ENCODE data around the gene INTS1. TPM values are rescaled to one million over a fixed set of nuclear protein-coding genes. Genes with fewer than 3 reads are reported as not detected.

INTS1 gene
- total and polyA plus RNA-seq, 2 donors (not counting 1 experiment from before 2014, with no cell fraction given) = 128 to 160 TPM

DNA sequence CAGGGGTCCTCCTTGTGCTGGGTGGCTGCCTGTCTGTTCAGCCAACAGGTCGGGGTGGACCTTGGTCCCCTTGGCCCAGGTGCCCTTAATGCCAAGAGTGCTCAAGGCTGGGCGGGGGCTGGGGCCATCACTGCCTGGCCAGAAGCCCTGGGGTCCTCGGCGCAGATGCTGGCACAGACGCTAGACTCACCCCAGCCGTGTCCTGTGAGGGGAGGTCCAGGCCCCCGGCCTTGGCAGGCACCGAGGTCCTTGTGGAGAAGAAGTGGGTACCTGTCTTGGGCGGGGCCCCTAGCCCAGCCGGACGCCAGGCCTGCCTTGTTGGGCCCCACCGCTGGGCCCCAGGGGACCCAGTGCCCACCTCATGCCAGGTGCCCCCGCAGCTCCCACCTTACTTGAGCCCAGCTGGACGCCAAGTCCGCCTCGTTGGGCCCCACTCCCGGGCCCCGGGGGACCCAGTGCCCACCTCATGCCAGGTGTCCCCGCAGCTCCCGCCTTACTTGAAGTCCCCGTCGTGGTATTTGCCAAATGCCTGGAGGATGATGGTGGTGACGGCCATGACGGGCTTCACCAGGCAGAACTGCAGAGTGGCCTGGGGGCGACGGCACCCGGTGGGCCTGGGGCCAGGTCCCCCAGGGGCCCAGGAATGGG is 45.3 kb upstream of the INTS1 start:
- 94% methylated on average over 22 of the region's 27 CpGs for WGBS (ENCODE audit: insufficient coverage)
- Mint-ChIP-seq H3K27ac (no peak overlapping the region), H3K4me1 (peaks cover 5% of the 10 kb centered on the region), H3K9me3 (ENCODE audit: insufficient read depth) (no peaks in the 10 kb centered on the region), H3K27me3 (no peaks in the 10 kb centered on the region), H3K4me3 (no peak overlapping the region)
- Histone ChIP-seq H3K27me3 (replicated peaks in 1 of 4; ENCODE audit: control extremely low read depth in 1 of 4, control insufficient read depth in 3 of 4, insufficient read depth in 4 of 4, low read length in 3 of 4) (no peaks in the 10 kb centered on the region), H2AFZ (ENCODE audit: insufficient read depth, low read depth, low read length, poor library complexity, severe bottlenecking) (no peak overlapping the region), H3K4me2 (replicated peaks; ENCODE audit: low read depth, low read length, poor library complexity, severe bottlenecking) (no peak overlapping the region), H3K4me1 (ENCODE audit: control insufficient read depth in 2 of 2, insufficient read depth in 2 of 2, low read length in 2 of 2) (no peaks in the 10 kb centered on the region), H3K27ac (ENCODE audit: low read length in 2 of 2) (no peak overlapping the region), H4K20me1 (ENCODE audit: control insufficient read depth, insufficient read depth, low read length, poor library complexity, severe bottlenecking) (no peaks in the 10 kb centered on the region), H3K9ac (ENCODE audit: low read length) (no peak overlapping the region), H3K4me3 (ENCODE audit: control extremely low read depth in 1 of 5, extremely low read depth in 1 of 5, insufficient read depth in 1 of 5, low read depth in 2 of 5, low read length in 4 of 5) (no peak overlapping the region), H3K36me3 (replicated peaks in 1 of 2; ENCODE audit: control extremely low read depth in 1 of 2, control insufficient read depth in 1 of 2, extremely low read depth in 1 of 2, insufficient read depth in 2 of 2, low read length in 1 of 2) (no peaks in the 10 kb centered on the region), H3K79me2 (ENCODE audit: control insufficient read depth, insufficient read depth, low read length) (no peaks in the 10 kb centered on the region), H3K9me3 (ENCODE audit: control extremely low read depth in 1 of 3, control insufficient read depth in 2 of 3, insufficient read depth in 1 of 3, low read length in 2 of 3) (no peaks in the 10 kb centered on the region)
- ATAC-seq (ENCODE audit: low read depth) (no peak), DNase-seq (no peak)
- CTCF ChIA-PET = no interaction called here
- intact Hi-C loops (cut with micrococcal nuclease) = no loop called here
- TF ChIP-seq, protein P1, sequence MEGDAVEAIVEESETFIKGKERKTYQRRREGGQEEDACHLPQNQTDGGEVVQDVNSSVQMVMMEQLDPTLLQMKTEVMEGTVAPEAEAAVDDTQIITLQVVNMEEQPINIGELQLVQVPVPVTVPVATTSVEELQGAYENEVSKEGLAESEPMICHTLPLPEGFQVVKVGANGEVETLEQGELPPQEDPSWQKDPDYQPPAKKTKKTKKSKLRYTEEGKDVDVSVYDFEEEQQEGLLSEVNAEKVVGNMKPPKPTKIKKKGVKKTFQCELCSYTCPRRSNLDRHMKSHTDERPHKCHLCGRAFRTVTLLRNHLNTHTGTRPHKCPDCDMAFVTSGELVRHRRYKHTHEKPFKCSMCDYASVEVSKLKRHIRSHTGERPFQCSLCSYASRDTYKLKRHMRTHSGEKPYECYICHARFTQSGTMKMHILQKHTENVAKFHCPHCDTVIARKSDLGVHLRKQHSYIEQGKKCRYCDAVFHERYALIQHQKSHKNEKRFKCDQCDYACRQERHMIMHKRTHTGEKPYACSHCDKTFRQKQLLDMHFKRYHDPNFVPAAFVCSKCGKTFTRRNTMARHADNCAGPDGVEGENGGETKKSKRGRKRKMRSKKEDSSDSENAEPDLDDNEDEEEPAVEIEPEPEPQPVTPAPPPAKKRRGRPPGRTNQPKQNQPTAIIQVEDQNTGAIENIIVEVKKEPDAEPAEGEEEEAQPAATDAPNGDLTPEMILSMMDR (IDR thresholded peaks at IDR 0.05) = no peak
- no peak for TF ChIP-seq EZH2 (IDR thresholded peaks at IDR 0.05; ENCODE audit: borderline replicate concordance, insufficient read depth, low read depth, low read length, poor library complexity, severe bottlenecking)
- POLR2A ChIA-PET = interaction anchor here (0.6 kb wide), 1 partner anchor 846 kb away, joined by 4 read pairs; no protein-coding TSS in a partner anchor

DNA sequence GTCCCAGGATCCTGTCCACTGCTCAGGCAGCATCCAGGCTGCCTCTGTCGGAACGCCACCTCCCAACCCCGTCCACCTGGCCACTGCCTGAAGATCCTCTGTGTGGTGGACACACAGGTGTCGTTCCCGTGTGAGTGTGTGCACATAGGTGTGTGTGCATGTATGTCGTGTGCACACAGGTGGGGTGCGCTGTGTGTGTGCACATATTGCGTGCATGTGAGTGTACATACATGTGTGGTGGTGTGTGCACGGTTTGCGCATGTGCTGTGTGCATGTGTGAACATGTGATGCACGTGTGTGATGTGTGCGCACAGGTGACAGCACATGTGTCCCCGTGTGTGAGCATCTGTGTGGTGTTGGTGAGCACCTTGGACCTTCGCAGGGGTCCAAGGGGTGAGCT is 44.8 kb upstream of the INTS1 start:
- H3K27me3 ChIP-seq (replicated peaks in 1 of 4; ENCODE audit: control extremely low read depth in 1 of 4, control insufficient read depth in 3 of 4, insufficient read depth in 4 of 4, low read length in 3 of 4) = no peaks in the 10 kb centered on the region
- H4K20me1 ChIP-seq (ENCODE audit: control insufficient read depth, insufficient read depth, low read length, poor library complexity, severe bottlenecking) = no peaks in the 10 kb centered on the region
- 86% methylated on average over 14 of the region's 14 CpGs for WGBS (ENCODE audit: insufficient coverage)
- H3K27me3 Mint-ChIP-seq = no peaks in the 10 kb centered on the region
- POLR2A ChIA-PET = interaction anchor here (0.6 kb wide), 1 partner anchor 846 kb away, joined by 4 read pairs; no protein-coding TSS in a partner anchor
- H3K4me2 ChIP-seq (replicated peaks; ENCODE audit: low read depth, low read length, poor library complexity, severe bottlenecking) = no peak overlapping the region
- no peak overlapping the region for H3K27ac Mint-ChIP-seq
- no peaks in the 10 kb centered on the region for H3K9me3 ChIP-seq (ENCODE audit: control extremely low read depth in 1 of 3, control insufficient read depth in 2 of 3, insufficient read depth in 1 of 3, low read length in 2 of 3)
- ATAC-seq (ENCODE audit: low read depth) = no peak
- TF ChIP-seq, protein P1 (IDR thresholded peaks at IDR 0.05) = no peak
- TF ChIP-seq EZH2 (IDR thresholded peaks at IDR 0.05; ENCODE audit: borderline replicate concordance, insufficient read depth, low read depth, low read length, poor library complexity, severe bottlenecking) = no peak
- intact Hi-C loops (cut with micrococcal nuclease) = no loop called here
- no peak overlapping the region for H3K4me3 ChIP-seq (ENCODE audit: control extremely low read depth in 1 of 5, extremely low read depth in 1 of 5, insufficient read depth in 1 of 5, low read depth in 2 of 5, low read length in 4 of 5)
- H3K9ac ChIP-seq (ENCODE audit: low read length) = no peak overlapping the region
- CTCF ChIA-PET = interaction anchor here (1.0 kb wide), 1 partner anchor 42 kb away, joined by 5 read pairs; no protein-coding TSS in a partner anchor
- H3K4me1 Mint-ChIP-seq = peaks cover 5% of the 10 kb centered on the region
- no peaks in the 10 kb centered on the region for H3K36me3 ChIP-seq (replicated peaks in 1 of 2; ENCODE audit: control extremely low read depth in 1 of 2, control insufficient read depth in 1 of 2, extremely low read depth in 1 of 2, insufficient read depth in 2 of 2, low read length in 1 of 2)
- H3K4me3 Mint-ChIP-seq = no peak overlapping the region
- H3K79me2 ChIP-seq (ENCODE audit: control insufficient read depth, insufficient read depth, low read length) = no peaks in the 10 kb centered on the region
- no peak overlapping the region for H2AFZ ChIP-seq (ENCODE audit: insufficient read depth, low read depth, low read length, poor library complexity, severe bottlenecking)
- H3K9me3 Mint-ChIP-seq (ENCODE audit: insufficient read depth) = no peaks in the 10 kb centered on the region
- peak; percentile 23 for DNase-seq
- no peak overlapping the region for H3K27ac ChIP-seq (ENCODE audit: low read length in 2 of 2)
- no peaks in the 10 kb centered on the region for H3K4me1 ChIP-seq (ENCODE audit: control insufficient read depth in 2 of 2, insufficient read depth in 2 of 2, low read length in 2 of 2)

Data from B cell (primary cell).